HG03521 (cell line): ENCODE results near the gene SPG7.

Source experiments
- ATAC-seq: cut with Tn5 transposase; IDR thresholded peaks from one replicate; pipeline ENCODE4 v1.9.1; 2021; ENCODE audit warnings: mild to moderate bottlenecking, moderate library complexity; ENCODE audit not compliant: unreplicated experiment

SPG7 gene

GRCh38 chr16:89595330-89596060 lies 87.3 kb downstream of the SPG7 start:
- ATAC-seq = no peak

- ATAC-seq = no peak
Measured at GRCh38 chr16:89596061-89596689, 88.0 kb downstream of the SPG7 start.

DNA sequence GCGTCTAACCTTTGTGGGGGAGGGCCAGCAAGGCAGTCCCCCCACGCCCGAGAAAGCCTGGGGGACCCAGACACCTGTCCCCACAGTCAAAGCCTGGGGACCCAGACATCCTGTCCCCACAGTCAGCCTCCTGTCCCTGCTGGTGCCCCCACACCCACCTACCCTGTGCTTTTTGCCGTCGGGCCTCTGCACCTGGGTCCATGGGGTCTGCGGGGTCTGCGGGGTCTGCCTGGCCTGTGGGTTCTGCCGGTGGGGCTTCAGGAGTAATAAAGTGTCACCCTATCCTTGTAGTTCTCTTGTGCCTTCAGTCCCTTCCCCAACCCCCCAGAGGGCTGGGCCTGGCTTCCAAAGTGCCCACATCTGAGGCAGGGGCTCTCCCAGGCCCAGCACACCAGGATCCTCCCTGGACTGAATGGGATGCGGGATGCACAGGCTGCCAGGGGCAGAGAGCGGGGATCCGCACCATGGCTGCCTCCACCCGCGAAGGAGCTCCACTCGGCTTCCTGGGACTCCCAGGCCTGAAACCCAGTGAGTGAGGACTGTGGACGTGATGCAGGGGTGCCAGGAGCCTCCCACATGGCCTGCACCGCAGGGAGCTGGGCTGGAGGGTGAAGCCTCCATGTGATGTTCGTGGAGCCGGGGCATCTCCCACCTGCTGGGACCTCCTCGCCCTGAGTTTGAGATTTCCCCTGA lies 88.9 kb downstream of the SPG7 start:
- no peak for ATAC-seq

GRCh38 chr16:89598199-89598598 lies 90.0 kb downstream of the SPG7 start:
- no peak for ATAC-seq

DNA sequence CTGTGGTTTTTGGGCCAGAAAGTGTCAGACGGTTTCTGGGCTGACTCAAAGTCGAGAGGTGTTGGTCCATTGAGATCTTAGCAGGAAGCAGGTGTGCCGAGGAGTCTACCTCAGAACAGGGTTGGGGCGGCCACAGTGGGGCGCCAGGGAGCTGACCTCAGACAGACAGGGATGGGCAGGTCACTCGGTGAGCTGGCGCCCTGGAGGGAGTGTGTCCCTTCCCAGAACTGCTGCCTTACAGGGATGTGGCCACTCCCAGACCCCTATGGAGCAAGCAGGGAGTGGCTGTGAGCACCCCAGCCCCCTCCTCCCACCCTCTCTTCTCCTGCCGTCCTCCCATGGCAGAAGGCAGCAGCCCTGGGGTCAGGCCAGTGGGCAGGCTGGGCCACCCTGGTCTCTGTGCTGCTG lies 91.3 kb downstream of the SPG7 start:
- ATAC-seq = no peak

DNA sequence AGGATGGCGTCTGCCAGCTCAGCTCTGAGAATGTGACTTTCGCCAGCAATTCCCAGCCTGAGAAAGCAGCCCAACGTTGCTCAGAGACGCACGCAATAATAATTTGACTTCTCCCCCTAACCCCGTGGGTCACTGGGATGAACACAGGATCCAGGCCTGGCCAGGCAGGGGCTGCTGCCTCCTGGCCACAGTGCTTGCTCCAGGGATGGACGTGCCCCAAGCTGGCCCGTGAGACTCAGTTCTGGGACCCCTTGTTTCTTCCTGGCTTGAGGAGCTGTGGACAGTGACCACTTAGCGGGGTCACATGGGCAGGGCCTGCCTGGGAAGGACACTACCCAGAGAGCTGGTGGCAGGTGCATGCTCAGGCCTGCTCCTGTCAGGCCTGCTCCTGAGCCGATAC lies 91.7 kb downstream of the SPG7 start:
- no peak for ATAC-seq

DNA sequence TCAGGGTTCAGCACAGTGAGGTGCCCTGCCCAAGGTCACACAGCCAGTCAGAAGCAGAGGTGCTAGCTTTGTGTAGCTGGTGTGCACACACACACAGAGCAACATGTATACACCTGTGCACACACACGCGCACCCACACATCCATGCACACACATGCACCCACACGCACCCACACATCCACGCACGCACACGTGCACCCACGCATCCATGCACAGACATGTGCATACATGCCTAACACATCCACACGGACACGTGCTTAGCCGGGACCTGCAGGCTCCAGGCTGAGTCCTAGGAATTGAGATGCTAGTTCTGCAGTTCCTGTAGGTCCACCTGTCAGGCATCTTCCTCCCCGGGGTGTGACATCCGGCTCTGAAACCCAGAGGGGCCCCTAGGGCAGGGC lies 92.2 kb downstream of the SPG7 start:
- no peak for ATAC-seq

DNA sequence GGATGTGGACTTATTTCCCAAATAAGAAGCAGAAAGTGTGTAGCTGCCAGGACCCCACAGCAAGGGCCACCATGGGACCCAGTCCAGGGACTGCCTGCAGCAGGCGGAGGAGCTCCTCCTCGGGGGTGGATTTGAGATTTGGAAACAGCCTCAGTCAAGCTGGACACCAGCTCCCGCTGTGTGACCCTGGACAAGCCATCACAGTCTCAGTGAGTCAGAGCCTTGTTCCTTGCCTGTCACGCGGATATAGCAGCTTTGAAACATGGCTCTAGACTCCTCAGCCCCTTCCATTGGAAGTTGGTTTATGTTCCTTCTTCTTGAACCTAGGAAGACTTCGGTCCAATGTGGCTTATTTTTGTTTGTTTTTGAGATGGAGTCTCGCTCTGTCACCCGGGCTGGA lies 92.8 kb downstream of the SPG7 start:
- ATAC-seq = no peak

- ATAC-seq = no peak
Measured at GRCh38 chr16:89601906-89602272, 93.7 kb downstream of the SPG7 start.

DNA sequence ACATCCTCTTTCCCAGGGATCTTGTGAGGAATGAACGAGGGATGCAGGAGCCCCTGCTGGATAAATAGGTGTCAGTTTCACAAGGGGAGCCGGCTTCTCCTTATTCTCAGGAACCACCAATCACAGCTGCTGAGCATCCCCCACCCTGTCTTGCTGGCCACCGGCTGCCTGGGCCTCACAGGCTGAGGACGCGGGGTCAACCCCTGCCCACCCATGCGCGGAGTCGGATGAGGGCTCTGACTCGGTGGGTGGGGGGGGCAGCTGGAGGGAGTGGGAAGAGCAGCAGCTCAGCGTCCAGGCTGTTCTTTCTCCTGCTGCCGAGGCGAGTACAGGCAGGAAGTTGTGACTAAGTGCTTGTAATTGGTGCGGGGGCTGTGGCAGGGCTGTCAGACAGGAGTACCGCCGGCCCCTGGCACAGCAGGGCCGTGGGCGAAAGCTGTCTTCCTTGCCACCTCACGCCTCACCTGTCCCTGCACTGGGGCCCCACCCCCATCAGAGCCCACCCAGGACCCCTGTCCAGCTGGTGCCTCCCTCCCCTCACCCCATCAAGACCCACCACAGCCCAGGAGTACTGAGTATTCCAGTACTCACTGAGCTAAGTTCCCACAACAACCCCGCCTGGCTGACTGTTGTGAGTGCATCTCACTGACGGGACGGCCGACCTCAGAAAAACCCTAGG lies 94.2 kb downstream of the SPG7 start:
- ATAC-seq = no peak

DNA sequence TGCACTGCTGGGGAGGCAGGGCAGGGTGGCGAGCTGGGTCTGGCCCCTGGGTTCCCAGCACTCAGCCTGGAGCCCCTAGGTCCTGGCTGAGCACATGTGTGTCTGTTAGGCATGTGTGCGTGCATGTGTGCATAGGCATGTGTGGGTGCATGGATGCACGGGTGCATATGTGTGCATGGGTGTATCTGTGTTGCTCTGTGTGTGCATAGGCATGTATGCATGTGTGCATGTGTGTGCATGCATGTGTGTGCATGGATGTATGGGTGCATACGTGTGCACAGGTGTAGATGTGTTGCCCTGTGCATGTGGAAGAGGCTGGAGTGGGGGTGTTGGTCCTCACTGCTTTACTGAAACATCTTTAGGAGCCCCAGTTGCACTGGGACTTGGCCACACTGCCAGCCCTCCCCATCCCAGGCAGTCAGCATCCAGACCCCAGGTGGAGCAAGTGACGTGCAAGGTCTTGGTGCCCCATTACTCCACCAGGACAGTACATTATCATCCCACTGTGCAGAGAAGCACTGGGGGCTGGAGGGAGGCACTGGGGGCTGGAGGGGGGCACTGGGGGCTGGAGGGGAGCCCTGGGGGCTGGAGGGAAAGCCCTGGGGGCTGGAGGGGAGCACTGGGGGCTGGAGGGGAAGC lies 94.9 kb downstream of the SPG7 start:
- no peak for ATAC-seq

GRCh38 chr16:89604764-89605163 lies 96.6 kb downstream of the SPG7 start:
- no peak for ATAC-seq

DNA sequence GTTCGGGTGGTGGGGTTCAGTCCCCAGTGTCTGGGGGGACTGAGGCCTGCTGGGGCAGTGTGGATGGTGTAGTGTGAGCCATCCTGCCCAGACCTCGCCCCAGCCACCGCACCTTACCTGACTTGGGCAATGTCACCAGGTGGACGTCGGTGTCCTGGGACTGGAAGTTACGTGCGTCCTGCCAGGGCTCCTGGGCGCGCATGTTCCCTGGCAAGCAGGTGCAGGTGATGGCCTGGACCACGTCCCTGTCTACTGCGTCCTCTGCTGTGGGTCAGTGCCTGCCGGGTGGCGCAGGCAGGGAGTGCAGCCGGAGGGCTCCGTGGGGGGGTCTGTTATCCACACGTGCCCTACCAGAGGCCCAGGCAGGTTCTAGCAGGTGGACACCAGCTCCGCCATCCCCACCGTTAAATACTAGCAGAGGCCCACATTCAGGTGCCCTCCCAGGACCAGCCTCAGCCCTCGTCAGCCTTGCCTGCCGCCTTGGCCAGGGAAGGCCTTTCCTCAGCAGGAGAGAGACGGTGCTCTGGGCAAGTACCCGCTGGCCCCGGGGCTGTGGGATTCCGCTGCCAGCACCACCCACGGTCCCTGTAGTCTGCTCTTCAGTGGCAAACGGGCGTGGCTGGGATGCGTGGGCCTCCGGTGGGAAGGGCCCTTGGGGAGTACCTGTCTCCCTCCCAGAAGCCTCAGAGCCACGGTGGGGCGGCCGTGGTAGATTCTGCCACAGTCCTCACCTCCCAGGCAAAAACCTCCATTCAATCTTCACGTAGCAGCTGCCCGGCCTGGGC lies 97.2 kb downstream of the SPG7 start:
- ATAC-seq = no peak

GRCh38 chr16:89606006-89606405 lies 97.8 kb downstream of the SPG7 start:
- no peak for ATAC-seq
